NCI-H2029 treated with DMSO at 0.1 percent for 48 hours (cell line): ENCODE results near the gene DNAJC4.
A peak's percentile ranks its signal among the peaks of the same experiment; 100 is the strongest.

Experiments
- DNase-seq: peaks from one replicate; lab custom pipeline; 2025; lab: John Stamatoyannopoulos, UW

DNAJC4 gene

GRCh38 chr11:64208796-64209562 lies 21.4 kb upstream of the DNAJC4 start:
- no peak for DNase-seq

- DNase-seq: no peak
Measured at GRCh38 chr11:64209563-64209843, 20.8 kb upstream of the DNAJC4 start.

GRCh38 chr11:64210301-64211020 lies 19.9 kb upstream of the DNAJC4 start:
- DNase-seq: no peak

GRCh38 chr11:64211181-64211872 lies 19.0 kb upstream of the DNAJC4 start:
- no peak for DNase-seq

- DNase-seq: no peak
Measured at GRCh38 chr11:64216879-64217278, 13.5 kb upstream of the DNAJC4 start.

- no peak for DNase-seq
Measured at GRCh38 chr11:64218628-64219353, 11.6 kb upstream of the DNAJC4 start.

- DNase-seq: no peak
Measured at GRCh38 chr11:64219354-64219684, 11.0 kb upstream of the DNAJC4 start.

- no peak for DNase-seq
Measured at GRCh38 chr11:64219755-64220154, 10.6 kb upstream of the DNAJC4 start.

GRCh38 chr11:64220271-64220670 lies 10.1 kb upstream of the DNAJC4 start:
- DNase-seq: no peak

GRCh38 chr11:64220798-64221197 lies 9.6 kb upstream of the DNAJC4 start:
- DNase-seq: no peak

GRCh38 chr11:64222651-64223000 lies 7.7 kb upstream of the DNAJC4 start:
- no peak for DNase-seq

GRCh38 chr11:64223001-64223651 lies 7.2 kb upstream of the DNAJC4 start:
- DNase-seq: no peak

- no peak for DNase-seq
Measured at GRCh38 chr11:64224151-64224890, 6.0 kb upstream of the DNAJC4 start.

- DNase-seq: no peak
Measured at GRCh38 chr11:64224891-64225607, 5.3 kb upstream of the DNAJC4 start.

- peak; percentile 23 for DNase-seq
Measured at GRCh38 chr11:64225608-64226506, 4.5 kb upstream of the DNAJC4 start, which contains the start of the genes NUDT22 and TRPT1. Gene NUDT22 (plus strand): TSS chr11:64226274. CDS start chr11:64226653, 379 bp downstream. Gene TRPT1 (minus strand): TSS chr11:64226186. CDS start chr11:64225860, 326 bp downstream.

GRCh38 chr11:64226507-64227051 lies 3.8 kb upstream of the DNAJC4 start:
- peak; percentile 38 for DNase-seq

- no peak for DNase-seq
Measured at GRCh38 chr11:64227405-64227956, 2.9 kb upstream of the DNAJC4 start.

GRCh38 chr11:64229090-64229743 lies 1.1 kb upstream of the DNAJC4 start:
- no peak for DNase-seq
